Common myeloid progenitor, CD34-positive (primary cell): ENCODE results near the gene FGF22.
"Not testable (repeated sequence)": the region's sequence is repeated elsewhere in the genome, so short reads cannot be mapped to it uniquely, and the experiment has no call there.

Source experiments
- CTCF ChIA-PET: fragments of 350-600 bp; sonication (Branson Sonifier 250); formaldehyde crosslinking; loops from one replicate; lab custom pipeline; 2021; ENCODE audit warnings: antibody characterized with exemption; lab: Charles Lee
- POLR2A ChIA-PET: fragments of 350-600 bp; sonication (Branson Sonifier 250); formaldehyde crosslinking; loops from one replicate; lab custom pipeline; 2021; ENCODE audit warnings: antibody characterized with exemption; lab: Charles Lee
- DNase-seq, 3 donors: peaks; one replicate each; pipeline versions ENCODE4 v3.0.0 to v3.0.0-alpha.2; 2013
- H3K27ac ChIP-seq, 2 experiments: 1 replicate in 1 of 2; 2 replicates in 1 of 2; pipeline ENCODE4 v1.7.0; 2013; ENCODE audit warnings: inconsistent platforms in 2 of 2, low read length in 2 of 2, mild to moderate bottlenecking in 2 of 2, low read depth in 1 of 2, moderate library complexity in 1 of 2; ENCODE audit not compliant: severe bottlenecking in 2 of 2, insufficient read depth in 1 of 2, poor library complexity in 1 of 2
- H3K27me3 ChIP-seq, 5 experiments: replicated peaks in 2 of 5; 1 replicate in 3 of 5; 2 replicates in 2 of 5; pipeline versions ENCODE4 v1.6.1 to v1.7.0; 2013; ENCODE audit warnings: low read length in 4 of 5, mild to moderate bottlenecking in 2 of 5, moderate library complexity in 2 of 5, inconsistent platforms in 1 of 5; ENCODE audit not compliant: insufficient read depth in 5 of 5, control insufficient read depth in 4 of 5
- H3K36me3 ChIP-seq, 4 experiments: 1 replicate in 2 of 4; 2 replicates in 2 of 4; pipeline versions ENCODE4 v1.6.1 to v1.7.0; 2013; ENCODE audit warnings: low read length in 3 of 4, control low read depth in 1 of 4, mild to moderate bottlenecking in 1 of 4; ENCODE audit not compliant: control insufficient read depth in 4 of 4, insufficient read depth in 4 of 4
- H3K4me1 ChIP-seq, 4 experiments: 1 replicate in 3 of 4; 2 replicates in 1 of 4; pipeline versions ENCODE4 v1.6.1 to v1.7.1; 2013; ENCODE audit warnings: low read length in 3 of 4, mild to moderate bottlenecking in 3 of 4, control low read depth in 1 of 4, inconsistent platforms in 1 of 4, moderate library complexity in 1 of 4; ENCODE audit not compliant: control insufficient read depth in 4 of 4, insufficient read depth in 4 of 4; ENCODE audit errors: control extremely low read depth in 1 of 4
- H3K4me3 ChIP-seq, 7 experiments: 1 replicate in 4 of 7; 2 replicates in 3 of 7; pipeline versions ENCODE4 v1.5.1 to v1.7.0; 2013; ENCODE audit warnings: mild to moderate bottlenecking in 7 of 7, low read length in 6 of 7, moderate library complexity in 6 of 7, inconsistent platforms in 2 of 7, low read depth in 2 of 7, control low read depth in 1 of 7; ENCODE audit not compliant: insufficient read depth in 4 of 7, control insufficient read depth in 1 of 7; ENCODE audit errors: extremely low read depth in 1 of 7
- H3K9me3 ChIP-seq, 5 experiments: 1 replicate in 4 of 5; 2 replicates in 1 of 5; pipeline versions ENCODE4 v1.6.1 to v1.7.1; 2013; ENCODE audit warnings: low read length in 4 of 5, mild to moderate bottlenecking in 2 of 5, inconsistent platforms in 1 of 5, low read depth in 1 of 5, moderate library complexity in 1 of 5; ENCODE audit not compliant: control insufficient read depth in 4 of 5, insufficient read depth in 2 of 5; ENCODE audit errors: control extremely low read depth in 1 of 5
- WGBS: methylation state at CpG from one replicate; pipeline ENCODE4 v1.1.5; 2013; ENCODE audit not compliant: insufficient coverage; 5-methylcytosine and 5-hydroxymethylcytosine counted together

The FGF22 gene

DNA sequence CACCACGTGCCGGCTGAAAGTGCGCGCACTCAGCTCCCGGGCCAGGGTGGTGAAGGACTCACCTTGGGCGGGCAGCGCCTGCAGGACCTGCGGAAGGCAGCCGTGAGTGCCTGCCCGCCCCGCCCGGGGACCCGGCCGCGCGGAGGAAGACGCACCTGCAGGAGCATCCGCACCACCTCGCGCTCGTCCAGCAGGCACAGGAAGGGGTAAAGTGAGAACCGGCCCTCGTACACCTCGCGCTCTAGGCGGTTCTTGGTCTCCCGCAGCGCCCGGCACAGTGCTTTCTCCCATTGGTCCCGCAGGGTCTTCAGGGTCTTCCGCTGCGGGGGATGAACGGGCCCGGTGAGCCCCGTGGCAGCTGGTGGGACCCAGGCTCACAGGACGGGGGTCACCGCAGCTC, 17.0 kb upstream of the FGF22 start:
- Histone ChIP-seq H3K4me1 (no peaks in the 10 kb centered on the region), H3K27ac (no peak overlapping the region), H3K4me3 (no peak overlapping the region), H3K27me3 (no peaks in the 10 kb centered on the region), H3K9me3 (no peaks in the 10 kb centered on the region), H3K36me3 (peaks cover 3 to 70% (median 39%) of the 10 kb centered on the region in 4 experiments)
- DNase-seq: no peak
- CTCF ChIA-PET: interaction anchor here (1.1 kb wide), 1 partner anchor 9 kb away, joined by 3 read pairs; no protein-coding TSS in a partner anchor
- POLR2A ChIA-PET: no interaction called here
- WGBS: 97% methylated on average over 35 of the region's 37 CpGs

DNA sequence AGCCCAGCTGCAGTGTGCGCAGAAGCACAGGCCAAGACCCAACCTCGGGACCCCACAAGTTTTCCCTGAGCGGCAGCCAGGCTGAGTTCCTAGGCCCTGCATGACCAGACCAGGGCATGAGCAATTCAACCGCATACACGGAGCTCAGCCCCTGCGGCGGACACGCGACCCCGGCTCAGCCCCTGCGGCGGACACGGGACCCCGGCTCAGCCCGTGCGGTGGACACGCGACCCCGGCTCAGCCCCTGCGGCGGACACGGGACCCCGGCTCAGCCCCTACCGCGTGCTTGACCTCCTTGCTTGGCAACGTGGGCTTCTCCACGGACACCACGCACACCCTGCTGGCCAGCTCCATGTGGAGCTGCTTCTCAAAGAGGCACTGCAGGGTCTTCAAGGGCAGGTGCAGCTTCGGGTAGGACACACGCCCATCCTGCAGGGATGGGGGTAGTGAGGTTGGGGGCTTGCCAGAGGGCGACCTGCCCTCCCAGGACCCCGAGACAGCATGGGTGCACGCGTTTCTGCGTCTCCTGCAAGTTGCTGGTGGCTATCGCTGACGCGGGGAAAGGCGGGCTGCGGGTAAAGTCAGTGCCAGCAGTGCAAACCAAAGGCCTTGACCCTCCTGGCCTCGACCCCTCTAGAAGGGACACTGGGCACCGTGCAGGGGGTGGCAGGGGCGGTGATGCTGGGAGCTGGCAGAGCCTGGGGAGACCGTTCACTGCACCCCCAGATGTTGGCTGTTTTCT, 16.3 kb upstream of the FGF22 start:
- Histone ChIP-seq H3K4me1 (no peaks in the 10 kb centered on the region), H3K4me3 (no peak overlapping the region), H3K9me3 (no peaks in the 10 kb centered on the region), H3K36me3 (peaks cover 6 to 70% (median 39%) of the 10 kb centered on the region in 4 experiments), H3K27me3 (no peaks in the 10 kb centered on the region), H3K27ac (no peak overlapping the region)
- DNase-seq: no peak
- 96% methylated on average over 44 of the region's 44 CpGs for WGBS
- ChIA-PET POLR2A (no interaction called here), CTCF (no interaction called here)

DNA sequence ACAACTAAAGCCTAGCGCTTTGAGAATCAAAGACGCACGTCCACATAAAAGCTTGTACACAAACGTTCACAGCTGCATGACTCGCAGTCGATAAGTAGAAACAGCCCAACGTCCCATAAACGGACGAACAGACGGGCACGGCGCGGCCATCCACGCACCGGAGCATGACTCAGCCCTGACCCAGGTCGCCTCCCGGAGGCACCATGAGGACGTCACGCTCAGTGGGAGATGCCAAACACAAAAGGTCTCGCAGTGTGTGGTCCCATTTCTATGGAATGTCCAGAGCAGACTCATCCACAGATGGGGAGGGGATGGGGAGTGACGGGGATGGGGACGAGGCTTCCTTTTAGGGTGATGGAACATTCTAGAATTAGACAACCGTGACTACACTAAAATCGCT, 15.7 kb upstream of the FGF22 start:
- POLR2A ChIA-PET: no interaction called here
- no peak overlapping the region for H3K4me3 ChIP-seq
- WGBS: 98% methylated on average over 23 of the region's 24 CpGs
- no peaks in the 10 kb centered on the region for H3K27me3 ChIP-seq
- no peak overlapping the region for H3K27ac ChIP-seq
- CTCF ChIA-PET: interaction anchor here (1.2 kb wide), 1 partner anchor 17 kb away, joined by 3 read pairs; no protein-coding TSS in a partner anchor
- no peak for DNase-seq
- no peaks in the 10 kb centered on the region for H3K4me1 ChIP-seq
- peaks cover 6 to 70% (median 36%) of the 10 kb centered on the region in 4 experiments for H3K36me3 ChIP-seq
- H3K9me3 ChIP-seq: no peaks in the 10 kb centered on the region

DNA sequence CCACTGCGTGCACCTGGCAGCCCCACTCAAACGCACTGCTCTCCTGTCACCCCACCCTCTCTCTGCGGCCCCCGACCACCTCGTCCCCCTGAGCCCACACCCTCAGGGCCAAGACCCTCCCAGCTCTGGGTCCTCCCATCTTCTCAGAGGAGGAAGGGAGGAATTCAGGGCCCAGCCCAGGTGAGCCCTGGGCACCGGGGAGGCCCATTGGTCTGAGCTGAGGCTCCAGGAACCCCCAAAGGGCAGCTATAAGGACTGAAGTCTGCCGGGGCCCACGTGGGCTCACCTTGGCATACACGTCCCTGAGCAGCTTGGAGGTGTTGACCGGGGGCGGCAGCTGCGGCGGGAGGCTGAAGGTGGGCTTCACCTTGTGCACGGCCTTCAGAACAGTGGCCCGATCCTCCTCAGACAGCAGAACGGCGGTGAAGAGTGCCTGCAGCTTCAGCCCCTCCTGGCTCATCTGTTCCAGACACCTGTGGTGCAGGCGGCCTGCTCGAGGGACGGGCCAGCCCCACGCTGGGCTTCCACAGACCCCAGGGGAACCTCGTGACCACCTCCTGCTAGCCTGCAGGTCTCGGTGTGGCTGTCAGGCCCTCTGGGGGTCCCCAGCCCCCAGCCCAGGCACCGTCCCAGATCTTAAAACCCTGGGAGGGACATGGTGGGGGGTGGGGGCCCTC, 15.1 kb upstream of the FGF22 start:
- no peak for DNase-seq
- H3K27ac ChIP-seq: no peak overlapping the region
- no peaks in the 10 kb centered on the region for H3K27me3 ChIP-seq
- H3K4me3 ChIP-seq: no peak overlapping the region
- no peaks in the 10 kb centered on the region for H3K4me1 ChIP-seq
- H3K36me3 ChIP-seq: peaks cover 6 to 70% (median 33%) of the 10 kb centered on the region in 4 experiments
- CTCF ChIA-PET: interaction anchor here (1.1 to 1.2 kb wide), 2 partner anchors 17 to 29 kb away, joined by 3 read pairs; no protein-coding TSS in a partner anchor
- H3K9me3 ChIP-seq: no peaks in the 10 kb centered on the region
- POLR2A ChIA-PET: no interaction called here
- WGBS: 97% methylated on average over 18 of the region's 24 CpGs

DNA sequence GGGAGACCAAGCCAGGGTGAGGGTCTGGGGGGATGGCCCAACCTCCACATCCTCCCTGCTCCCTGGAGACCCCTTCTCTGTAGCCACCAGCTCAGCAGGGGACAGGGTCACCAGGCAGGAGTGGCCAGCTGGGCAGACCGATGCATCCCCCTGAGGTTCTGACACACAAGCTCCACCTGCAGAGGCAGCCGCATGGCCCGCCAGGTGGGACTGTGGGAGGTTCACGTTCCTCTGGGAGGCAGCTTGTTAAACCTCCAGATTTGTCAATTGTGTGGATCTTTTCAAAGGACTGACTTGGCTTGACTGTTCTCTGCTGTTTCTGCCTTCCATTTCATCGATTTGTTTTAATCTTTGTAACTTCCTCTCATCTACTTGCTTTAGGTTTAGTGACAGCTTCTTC, 14.4 kb upstream of the FGF22 start:
- CTCF ChIA-PET: interaction anchor here (1.0 to 1.2 kb wide), 3 partner anchors 9 to 41 kb away, joined by 3 read pairs; no protein-coding TSS in a partner anchor
- no peak overlapping the region for H3K4me3 ChIP-seq
- POLR2A ChIA-PET: no interaction called here
- H3K4me1 ChIP-seq: no peaks in the 10 kb centered on the region
- H3K36me3 ChIP-seq: peaks cover 3 to 66% (median 32%) of the 10 kb centered on the region in 4 experiments
- H3K27me3 ChIP-seq: no peaks in the 10 kb centered on the region
- WGBS: 92% methylated on average over 4 of the region's 5 CpGs
- H3K27ac ChIP-seq: no peak overlapping the region
- no peaks in the 10 kb centered on the region for H3K9me3 ChIP-seq
- DNase-seq: no peak

DNA sequence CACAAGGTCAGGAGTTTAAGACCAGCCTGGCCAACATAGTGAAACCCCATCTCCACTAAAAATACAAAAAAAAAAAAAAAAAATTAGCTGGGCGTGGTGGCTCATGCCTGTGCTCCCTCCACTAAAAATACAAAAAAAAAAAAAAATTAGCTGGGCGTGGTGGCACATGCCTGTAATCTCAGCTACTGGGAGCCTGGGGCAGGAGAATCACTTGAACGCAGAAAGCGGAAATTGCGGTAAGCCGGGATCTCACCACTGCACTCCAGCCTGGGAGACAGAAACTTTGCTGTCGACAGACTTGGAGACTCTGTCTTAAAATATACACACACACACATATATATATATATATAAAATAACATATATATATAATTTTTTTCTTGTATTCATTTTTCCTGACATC, 13.1 kb upstream of the FGF22 start:
- H3K27ac ChIP-seq, POLR2A ChIA-PET, DNase-seq, H3K4me1 ChIP-seq, H3K9me3 ChIP-seq, H3K27me3 ChIP-seq, H3K4me3 ChIP-seq: not testable (repeated sequence)
- 100% methylated on average over 1 of the region's 7 CpGs for WGBS
- CTCF ChIA-PET: interaction anchor here (1.2 to 2.1 kb wide), 4 partner anchors 9 to 41 kb away, joined by 3 to 7 read pairs (median 4); no protein-coding TSS in a partner anchor
- peaks cover 3 to 57% (median 33%) of the 10 kb centered on the region in 4 experiments for H3K36me3 ChIP-seq

DNA sequence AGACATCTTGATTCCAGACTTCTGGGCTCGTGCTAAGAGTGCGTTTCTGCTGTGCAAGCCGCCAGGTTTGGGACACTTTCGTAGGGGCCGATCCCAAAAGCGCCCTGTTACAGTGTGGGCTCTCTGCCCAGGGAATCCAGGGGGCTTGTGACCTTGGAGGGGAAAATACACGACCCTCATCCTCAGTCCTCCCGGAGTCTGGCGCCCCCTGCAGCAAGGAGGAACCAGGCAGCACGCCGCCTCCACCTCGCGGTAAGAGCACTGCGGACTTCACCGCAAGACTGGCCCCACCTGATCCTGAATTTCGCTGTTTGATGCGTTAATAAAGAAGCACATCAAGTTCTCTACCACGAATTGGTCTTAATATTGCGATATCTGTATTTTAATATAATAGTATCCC, 11.5 kb upstream of the FGF22 start:
- H3K36me3 ChIP-seq: peaks cover 3 to 43% (median 24%) of the 10 kb centered on the region in 4 experiments
- CTCF ChIA-PET: interaction anchor here (1.0 to 2.1 kb wide), 4 partner anchors 19 to 42 kb away, joined by 3 to 6 read pairs (median 4); no protein-coding TSS in a partner anchor
- H3K4me1 ChIP-seq: peaks cover 0 to 13% (median 13%) of the 10 kb centered on the region in 4 experiments
- DNase-seq: peak in 2 of 3 donors; percentile 31 to 36
- no peak overlapping the region for H3K27ac ChIP-seq
- H3K4me3 ChIP-seq: no peak overlapping the region
- 95% methylated on average over 16 of the region's 19 CpGs for WGBS
- no peaks in the 10 kb centered on the region for H3K27me3 ChIP-seq
- H3K9me3 ChIP-seq: no peaks in the 10 kb centered on the region
- POLR2A ChIA-PET: no interaction called here
